ENCODE data around the gene RUNX3.

- TF ChIP-seq, protein P1, sequence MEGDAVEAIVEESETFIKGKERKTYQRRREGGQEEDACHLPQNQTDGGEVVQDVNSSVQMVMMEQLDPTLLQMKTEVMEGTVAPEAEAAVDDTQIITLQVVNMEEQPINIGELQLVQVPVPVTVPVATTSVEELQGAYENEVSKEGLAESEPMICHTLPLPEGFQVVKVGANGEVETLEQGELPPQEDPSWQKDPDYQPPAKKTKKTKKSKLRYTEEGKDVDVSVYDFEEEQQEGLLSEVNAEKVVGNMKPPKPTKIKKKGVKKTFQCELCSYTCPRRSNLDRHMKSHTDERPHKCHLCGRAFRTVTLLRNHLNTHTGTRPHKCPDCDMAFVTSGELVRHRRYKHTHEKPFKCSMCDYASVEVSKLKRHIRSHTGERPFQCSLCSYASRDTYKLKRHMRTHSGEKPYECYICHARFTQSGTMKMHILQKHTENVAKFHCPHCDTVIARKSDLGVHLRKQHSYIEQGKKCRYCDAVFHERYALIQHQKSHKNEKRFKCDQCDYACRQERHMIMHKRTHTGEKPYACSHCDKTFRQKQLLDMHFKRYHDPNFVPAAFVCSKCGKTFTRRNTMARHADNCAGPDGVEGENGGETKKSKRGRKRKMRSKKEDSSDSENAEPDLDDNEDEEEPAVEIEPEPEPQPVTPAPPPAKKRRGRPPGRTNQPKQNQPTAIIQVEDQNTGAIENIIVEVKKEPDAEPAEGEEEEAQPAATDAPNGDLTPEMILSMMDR (IDR thresholded peaks at IDR 0.05; ENCODE audit: low read length): no peak
- TF ChIP-seq EZH2phosphoT487 (IDR thresholded peaks at IDR 0.05; ENCODE audit: low read length) (no peak), EZH2 (optimal IDR thresholded peaks at IDR 0.05; ENCODE audit: low read depth, low read length) (no peak)
Observed at GRCh38 chr1:24963943-24964693, 34.0 kb upstream of the RUNX3 start.
